ENCODE measurements around the gene LMOD1.
"Not testable (repeated sequence)": the region's sequence is repeated elsewhere in the genome, so short reads cannot be mapped to it uniquely, and the experiment has no call there.

Gene LMOD1

DNA sequence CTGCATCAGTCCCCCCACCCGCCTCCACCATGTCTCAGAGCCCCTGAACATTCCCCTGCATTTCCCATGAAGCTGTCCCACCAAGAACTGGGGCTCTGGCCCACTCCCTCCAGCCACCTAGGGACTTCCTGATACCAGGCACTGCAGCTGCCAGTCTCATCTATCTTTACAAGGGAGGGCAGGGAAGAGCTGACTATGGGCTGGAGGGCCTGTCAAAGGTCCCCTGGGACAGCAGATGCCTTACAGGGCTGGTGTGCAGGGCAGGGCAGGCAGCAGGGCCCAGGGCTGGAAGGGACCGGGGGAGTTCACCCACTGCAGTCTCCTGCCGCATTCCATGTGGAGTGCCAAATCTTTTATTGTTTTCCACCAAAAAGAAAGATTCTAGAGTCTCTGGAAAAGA lies 40.0 kb downstream of the LMOD1 start:
- DNase-seq (ENCODE audit: low read depth), result no peak
- no peak overlapping the region for H3K4me3 ChIP-seq (replicated peaks; ENCODE audit: low read depth, low read length)
- TF ChIP-seq, protein P1, sequence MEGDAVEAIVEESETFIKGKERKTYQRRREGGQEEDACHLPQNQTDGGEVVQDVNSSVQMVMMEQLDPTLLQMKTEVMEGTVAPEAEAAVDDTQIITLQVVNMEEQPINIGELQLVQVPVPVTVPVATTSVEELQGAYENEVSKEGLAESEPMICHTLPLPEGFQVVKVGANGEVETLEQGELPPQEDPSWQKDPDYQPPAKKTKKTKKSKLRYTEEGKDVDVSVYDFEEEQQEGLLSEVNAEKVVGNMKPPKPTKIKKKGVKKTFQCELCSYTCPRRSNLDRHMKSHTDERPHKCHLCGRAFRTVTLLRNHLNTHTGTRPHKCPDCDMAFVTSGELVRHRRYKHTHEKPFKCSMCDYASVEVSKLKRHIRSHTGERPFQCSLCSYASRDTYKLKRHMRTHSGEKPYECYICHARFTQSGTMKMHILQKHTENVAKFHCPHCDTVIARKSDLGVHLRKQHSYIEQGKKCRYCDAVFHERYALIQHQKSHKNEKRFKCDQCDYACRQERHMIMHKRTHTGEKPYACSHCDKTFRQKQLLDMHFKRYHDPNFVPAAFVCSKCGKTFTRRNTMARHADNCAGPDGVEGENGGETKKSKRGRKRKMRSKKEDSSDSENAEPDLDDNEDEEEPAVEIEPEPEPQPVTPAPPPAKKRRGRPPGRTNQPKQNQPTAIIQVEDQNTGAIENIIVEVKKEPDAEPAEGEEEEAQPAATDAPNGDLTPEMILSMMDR (IDR thresholded peaks at IDR 0.05; ENCODE audit: low read length, missing control alignments), result no peak

DNA sequence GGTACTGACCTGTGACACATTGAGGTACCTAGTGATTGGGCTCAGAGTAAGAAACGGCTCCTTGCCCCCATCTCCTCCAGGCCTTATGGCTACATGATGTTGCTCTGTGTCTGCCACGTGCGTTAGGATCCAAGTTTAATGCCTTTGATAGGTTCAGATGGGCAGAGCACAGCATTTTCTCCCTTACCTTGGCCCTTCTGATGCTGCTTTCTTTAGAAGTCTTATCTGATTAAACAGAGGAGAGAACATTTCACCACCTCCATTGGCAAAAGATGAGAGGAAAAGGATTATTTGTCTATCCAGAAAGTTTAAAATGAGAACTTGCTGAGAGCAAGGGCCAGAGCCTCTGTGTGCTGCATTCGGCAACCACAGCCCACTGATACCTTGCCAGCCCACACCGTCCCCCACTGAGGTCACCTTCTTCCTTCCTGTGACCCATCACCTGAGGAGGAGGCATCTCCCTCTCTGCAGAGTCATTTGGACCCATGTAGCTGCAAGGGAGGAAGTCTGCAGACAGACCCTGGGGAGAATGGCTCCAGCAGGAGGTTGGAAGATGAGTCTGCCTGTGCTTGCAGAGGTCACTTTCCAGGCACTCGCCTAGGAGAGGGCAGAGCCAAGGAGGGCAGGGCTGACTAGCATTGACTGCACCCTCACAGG lies 41.0 kb downstream of the LMOD1 start:
- DNase-seq (ENCODE audit: low read depth), result no peak
- H3K4me3 ChIP-seq (replicated peaks; ENCODE audit: low read depth, low read length), result no peak overlapping the region
- TF ChIP-seq, protein P1 (IDR thresholded peaks at IDR 0.05; ENCODE audit: low read length, missing control alignments), result no peak

DNA sequence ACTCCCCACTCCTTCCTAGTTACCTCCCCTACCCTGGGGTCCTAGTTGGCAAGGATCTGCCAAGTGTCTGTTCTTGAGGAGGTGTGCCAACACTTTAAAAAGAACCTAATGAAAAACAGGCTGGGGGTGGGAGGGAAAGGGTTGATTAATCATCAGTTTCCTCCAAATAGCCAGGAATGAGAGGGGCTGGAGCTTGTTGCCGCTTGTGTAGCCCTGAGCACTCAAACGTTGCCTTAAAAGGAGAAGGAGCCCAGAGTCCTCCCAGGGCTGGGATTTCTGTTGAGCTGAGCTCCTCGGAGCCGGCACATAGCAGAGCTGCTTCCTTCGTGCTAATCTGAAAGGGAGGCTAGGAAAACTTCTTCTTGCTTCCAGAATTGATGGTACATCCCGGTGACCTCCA lies 41.8 kb downstream of the LMOD1 start:
- no peak overlapping the region for H3K4me3 ChIP-seq (replicated peaks; ENCODE audit: low read depth, low read length)
- TF ChIP-seq, protein P1 (IDR thresholded peaks at IDR 0.05; ENCODE audit: low read length, missing control alignments), result no peak
- DNase-seq (ENCODE audit: low read depth), result peak; percentile 90

DNA sequence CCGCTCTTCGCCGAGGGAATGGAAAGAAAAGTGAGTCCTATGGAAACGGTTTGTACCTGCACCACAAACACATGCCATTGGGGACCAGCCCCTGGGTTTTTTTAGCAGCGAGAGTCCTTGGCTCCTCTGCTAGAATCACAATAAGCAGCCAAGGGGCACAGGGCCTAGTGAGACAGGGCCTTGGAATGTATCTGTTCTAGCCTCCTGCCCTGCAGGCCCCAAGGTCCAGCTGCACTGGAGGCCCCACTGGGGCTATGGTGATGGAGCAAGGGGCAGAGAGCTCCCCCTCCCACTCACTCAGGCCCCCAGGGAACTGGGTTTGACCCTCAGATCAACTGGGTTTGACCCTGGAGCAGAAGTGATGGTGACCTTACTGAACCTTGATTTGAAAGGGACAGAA lies 43.2 kb downstream of the LMOD1 start:
- no peak overlapping the region for H3K4me3 ChIP-seq (replicated peaks; ENCODE audit: low read depth, low read length)
- peak; percentile 47 for DNase-seq (ENCODE audit: low read depth)
- TF ChIP-seq, protein P1 (IDR thresholded peaks at IDR 0.05; ENCODE audit: low read length, missing control alignments), result no peak

DNA sequence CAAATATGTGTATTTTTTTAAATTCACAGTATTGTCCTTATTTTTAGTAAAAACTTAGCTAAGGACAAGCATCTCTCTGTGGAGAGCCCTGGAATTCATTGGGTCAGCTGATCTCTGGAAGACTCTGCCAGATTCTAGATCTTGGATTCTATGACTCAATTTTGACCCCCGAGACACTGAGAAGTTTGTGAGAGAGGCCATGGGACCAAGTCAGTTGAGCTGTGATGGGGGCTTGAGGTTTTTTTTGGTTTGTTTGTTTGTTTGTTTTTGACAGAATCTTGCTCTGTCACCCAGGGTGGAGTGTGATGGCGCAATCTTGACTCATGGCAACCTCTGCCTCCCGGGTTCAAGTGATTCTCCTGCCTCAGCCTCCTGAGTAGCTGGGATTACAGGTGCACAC lies 44.1 kb downstream of the LMOD1 start:
- H3K4me3 ChIP-seq (replicated peaks; ENCODE audit: low read depth, low read length), result no peak overlapping the region
- TF ChIP-seq, protein P1 (IDR thresholded peaks at IDR 0.05; ENCODE audit: low read length, missing control alignments), result no peak
- DNase-seq (ENCODE audit: low read depth), result no peak

DNA sequence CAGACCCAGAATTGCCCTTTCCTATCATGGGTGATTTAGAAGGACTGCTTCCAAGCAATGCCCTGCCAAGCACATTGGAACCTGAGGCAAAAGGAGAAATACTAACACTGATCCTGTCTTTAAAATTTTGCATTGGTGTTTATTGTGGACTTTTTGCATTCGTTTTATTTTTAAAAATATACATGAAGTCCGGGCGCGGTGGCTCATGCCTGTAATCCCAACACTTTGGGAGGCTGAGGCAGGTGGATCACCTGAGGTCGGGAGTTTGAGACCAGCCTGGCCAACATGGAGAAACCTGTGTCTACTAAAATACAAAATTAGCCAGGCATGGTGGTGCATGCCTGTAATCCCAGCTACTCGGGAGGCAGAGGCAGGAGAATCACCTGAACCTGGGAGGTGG lies 45.3 kb downstream of the LMOD1 start:
- not testable (repeated sequence) for H3K4me3 ChIP-seq (replicated peaks; ENCODE audit: low read depth, low read length); DNase-seq (ENCODE audit: low read depth)

DNA sequence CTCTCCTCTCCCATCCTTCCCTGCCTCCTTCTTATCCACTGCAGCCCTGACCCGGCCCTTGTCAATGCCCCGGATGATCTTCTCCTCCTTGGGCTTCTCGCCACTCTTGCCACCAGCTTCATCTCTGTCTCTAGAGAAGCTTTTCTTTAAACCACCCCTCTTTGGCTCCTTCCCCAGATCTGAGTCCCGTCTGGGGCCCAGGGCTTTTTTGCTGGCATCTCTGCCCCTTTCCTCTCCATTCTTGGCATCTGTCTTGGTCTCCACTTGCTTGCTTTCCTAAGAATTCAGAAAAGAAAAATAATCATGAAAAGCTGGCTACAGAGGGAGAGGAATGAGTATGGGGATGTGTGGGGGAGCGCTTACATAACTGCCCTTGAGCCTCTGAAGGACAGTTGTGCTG lies 45.9 kb downstream of the LMOD1 start:
- no peak overlapping the region for H3K4me3 ChIP-seq (replicated peaks; ENCODE audit: low read depth, low read length)
- TF ChIP-seq, protein P1 (IDR thresholded peaks at IDR 0.05; ENCODE audit: low read length, missing control alignments), result no peak
- DNase-seq (ENCODE audit: low read depth), result no peak
